HG02610 (cell line): ENCODE data around the gene ZMPSTE24.
"Not testable (repeated sequence)": the region's sequence is repeated elsewhere in the genome, so short reads cannot be mapped to it uniquely, and the experiment has no call there.

Experiments used
- ATAC-seq: cut with Tn5 transposase; IDR thresholded peaks from one replicate; pipeline ENCODE4 v1.9.1; 2021; ENCODE audit warnings: mild to moderate bottlenecking, moderate library complexity; ENCODE audit not compliant: unreplicated experiment

ZMPSTE24 gene

GRCh38 chr1:40257688-40258444 lies at the start of gene ZMPSTE24:
TSS of gene ZMPSTE24 (plus strand) at chr1:40258236. CDS start at chr1:40258272, 36 bp downstream.
- peak; percentile 93 for ATAC-seq

- no peak for ATAC-seq
These were observed 47.4 kb upstream of the ZMPSTE24 start for GRCh38 chr1:40210511-40211204.

GRCh38 chr1:40218333-40218732 lies 39.7 kb upstream of the ZMPSTE24 start:
- ATAC-seq = no peak

GRCh38 chr1:40221471-40221905 lies 36.5 kb upstream of the ZMPSTE24 start:
- not testable (repeated sequence) for ATAC-seq

GRCh38 chr1:40221977-40222772 lies 35.9 kb upstream of the ZMPSTE24 start:
- ATAC-seq = no peak

- ATAC-seq = no peak
These were observed 34.0 kb upstream of the ZMPSTE24 start for GRCh38 chr1:40224040-40224439.

- ATAC-seq = no peak
These were observed 31.8 kb upstream of the ZMPSTE24 start for GRCh38 chr1:40226192-40226591.

GRCh38 chr1:40232444-40232843 lies 25.6 kb upstream of the ZMPSTE24 start:
- ATAC-seq = peak; percentile 95

- no peak for ATAC-seq
These were observed 18.4 kb upstream of the ZMPSTE24 start for GRCh38 chr1:40239626-40240025.

- ATAC-seq = no peak
These were observed 17.6 kb upstream of the ZMPSTE24 start for GRCh38 chr1:40240390-40240789.

GRCh38 chr1:40241362-40241761 lies 16.7 kb upstream of the ZMPSTE24 start:
- ATAC-seq = peak; percentile 8

- ATAC-seq = no peak
These were observed 14.7 kb upstream of the ZMPSTE24 start for GRCh38 chr1:40243351-40243750.

- ATAC-seq = no peak
These were observed 13.8 kb upstream of the ZMPSTE24 start for GRCh38 chr1:40244138-40244744.

- ATAC-seq = no peak
These were observed 12.3 kb upstream of the ZMPSTE24 start for GRCh38 chr1:40245686-40246085.

- ATAC-seq = no peak
These were observed 10.4 kb upstream of the ZMPSTE24 start, which contains the start of gene TMCO2 for GRCh38 chr1:40247655-40248054. TSS of gene TMCO2 (plus strand) at chr1:40247937. CDS start at chr1:40247994, 57 bp downstream.

- ATAC-seq = no peak
These were observed 9.6 kb upstream of the ZMPSTE24 start for GRCh38 chr1:40248412-40248811.

- no peak for ATAC-seq
These were observed 6.6 kb upstream of the ZMPSTE24 start for GRCh38 chr1:40251456-40251855.

GRCh38 chr1:40252601-40253000 lies 5.4 kb upstream of the ZMPSTE24 start:
- ATAC-seq = no peak

- no peak for ATAC-seq
These were observed 2.8 kb upstream of the ZMPSTE24 start for GRCh38 chr1:40255231-40255630.

- ATAC-seq = no peak
These were observed 1.5 kb upstream of the ZMPSTE24 start for GRCh38 chr1:40256401-40257084.
